Parathyroid adenoma (tissue), 2 donors: ENCODE results near the gene GEMIN4.

ENCODE experiments used
- H2AFZ ChIP-seq: fragments of 300-600 bp; sonication (generic); one replicate; pipeline ENCODE4 v1.7.0; 2017; ENCODE audit warnings: antibody characterized with exemption, mild to moderate bottlenecking
- H3K27ac ChIP-seq: fragments of 300-600 bp; sonication (generic); one replicate; pipeline ENCODE4 v1.7.0; 2017
- H3K27me3 ChIP-seq: fragments of 300-600 bp; sonication (generic); one replicate; pipeline ENCODE4 v1.7.0; 2017; ENCODE audit warnings: low read length; ENCODE audit not compliant: control insufficient read depth, insufficient read depth
- H3K36me3 ChIP-seq: fragments of 300-600 bp; sonication (generic); one replicate; pipeline ENCODE4 v1.7.0; 2017; ENCODE audit warnings: low read length; ENCODE audit not compliant: control insufficient read depth, insufficient read depth
- H3K4me1 ChIP-seq: fragments of 300-600 bp; sonication (generic); one replicate; pipeline ENCODE4 v1.7.0; 2017; ENCODE audit warnings: control low read depth
- H3K4me2 ChIP-seq: fragments of 300-600 bp; sonication (generic); one replicate; pipeline ENCODE4 v1.7.0; 2017; ENCODE audit warnings: low read length
- H3K4me3 ChIP-seq: fragments of 300-600 bp; sonication (generic); one replicate; pipeline ENCODE4 v1.7.0; 2017; ENCODE audit warnings: low read depth, low read length
- H3K79me2 ChIP-seq: fragments of 300-600 bp; sonication (generic); one replicate; pipeline ENCODE4 v1.7.0; 2017; ENCODE audit warnings: control low read depth
- H3K9ac ChIP-seq: fragments of 300-600 bp; sonication (generic); one replicate; pipeline ENCODE4 v1.7.0; 2017; ENCODE audit warnings: mild to moderate bottlenecking
- H3K9me3 ChIP-seq: fragments of 300-600 bp; sonication (generic); one replicate; pipeline ENCODE4 v1.7.0; 2017; ENCODE audit warnings: low read length; ENCODE audit not compliant: control insufficient read depth
- TF ChIP-seq, protein P1 (sequence below): fragments of 300-600 bp; sonication (generic); IDR thresholded peaks from one replicate; pipeline ENCODE4 v1.7.0; 2017; ENCODE audit warnings: antibody characterized with exemption, mild to moderate bottlenecking
- donor health status: primary hyperparathyroidism.

The GEMIN4 gene

GRCh38 chr17:726271-726919 is 25.7 kb downstream of the GEMIN4 start:
- H3K4me3 ChIP-seq: no peak overlapping the region
- H3K9ac ChIP-seq: no peak overlapping the region
- H3K9me3 ChIP-seq: no peaks in the 10 kb centered on the region
- no peaks in the 10 kb centered on the region for H3K4me1 ChIP-seq
- H2AFZ ChIP-seq: no peak overlapping the region
- no peaks in the 10 kb centered on the region for H3K27me3 ChIP-seq
- H3K4me2 ChIP-seq: no peak overlapping the region
- no peaks in the 10 kb centered on the region for H3K36me3 ChIP-seq
- H3K79me2 ChIP-seq: no peaks in the 10 kb centered on the region
- TF ChIP-seq, protein P1, sequence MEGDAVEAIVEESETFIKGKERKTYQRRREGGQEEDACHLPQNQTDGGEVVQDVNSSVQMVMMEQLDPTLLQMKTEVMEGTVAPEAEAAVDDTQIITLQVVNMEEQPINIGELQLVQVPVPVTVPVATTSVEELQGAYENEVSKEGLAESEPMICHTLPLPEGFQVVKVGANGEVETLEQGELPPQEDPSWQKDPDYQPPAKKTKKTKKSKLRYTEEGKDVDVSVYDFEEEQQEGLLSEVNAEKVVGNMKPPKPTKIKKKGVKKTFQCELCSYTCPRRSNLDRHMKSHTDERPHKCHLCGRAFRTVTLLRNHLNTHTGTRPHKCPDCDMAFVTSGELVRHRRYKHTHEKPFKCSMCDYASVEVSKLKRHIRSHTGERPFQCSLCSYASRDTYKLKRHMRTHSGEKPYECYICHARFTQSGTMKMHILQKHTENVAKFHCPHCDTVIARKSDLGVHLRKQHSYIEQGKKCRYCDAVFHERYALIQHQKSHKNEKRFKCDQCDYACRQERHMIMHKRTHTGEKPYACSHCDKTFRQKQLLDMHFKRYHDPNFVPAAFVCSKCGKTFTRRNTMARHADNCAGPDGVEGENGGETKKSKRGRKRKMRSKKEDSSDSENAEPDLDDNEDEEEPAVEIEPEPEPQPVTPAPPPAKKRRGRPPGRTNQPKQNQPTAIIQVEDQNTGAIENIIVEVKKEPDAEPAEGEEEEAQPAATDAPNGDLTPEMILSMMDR: no peak
- no peak overlapping the region for H3K27ac ChIP-seq

- H3K9me3 ChIP-seq: no peaks in the 10 kb centered on the region
- no peaks in the 10 kb centered on the region for H3K79me2 ChIP-seq
- H3K27ac ChIP-seq: no peak overlapping the region
- no peak overlapping the region for H3K4me3 ChIP-seq
- no peak overlapping the region for H3K9ac ChIP-seq
- TF ChIP-seq, protein P1: no peak
- no peaks in the 10 kb centered on the region for H3K4me1 ChIP-seq
- H3K4me2 ChIP-seq: no peak overlapping the region
- H3K27me3 ChIP-seq: no peaks in the 10 kb centered on the region
- no peaks in the 10 kb centered on the region for H3K36me3 ChIP-seq
- no peak overlapping the region for H2AFZ ChIP-seq
These were observed 26.3 kb downstream of the GEMIN4 start for GRCh38 chr17:725746-726145.

- H2AFZ ChIP-seq: no peak overlapping the region
- H3K9ac ChIP-seq: no peak overlapping the region
- no peaks in the 10 kb centered on the region for H3K79me2 ChIP-seq
- H3K27ac ChIP-seq: no peak overlapping the region
- no peaks in the 10 kb centered on the region for H3K27me3 ChIP-seq
- H3K4me1 ChIP-seq: no peaks in the 10 kb centered on the region
- H3K36me3 ChIP-seq: no peaks in the 10 kb centered on the region
- TF ChIP-seq, protein P1: no peak
- no peak overlapping the region for H3K4me3 ChIP-seq
- no peak overlapping the region for H3K4me2 ChIP-seq
- no peaks in the 10 kb centered on the region for H3K9me3 ChIP-seq
These were observed 27.0 kb downstream of the GEMIN4 start for GRCh38 chr17:725084-725483.

DNA sequence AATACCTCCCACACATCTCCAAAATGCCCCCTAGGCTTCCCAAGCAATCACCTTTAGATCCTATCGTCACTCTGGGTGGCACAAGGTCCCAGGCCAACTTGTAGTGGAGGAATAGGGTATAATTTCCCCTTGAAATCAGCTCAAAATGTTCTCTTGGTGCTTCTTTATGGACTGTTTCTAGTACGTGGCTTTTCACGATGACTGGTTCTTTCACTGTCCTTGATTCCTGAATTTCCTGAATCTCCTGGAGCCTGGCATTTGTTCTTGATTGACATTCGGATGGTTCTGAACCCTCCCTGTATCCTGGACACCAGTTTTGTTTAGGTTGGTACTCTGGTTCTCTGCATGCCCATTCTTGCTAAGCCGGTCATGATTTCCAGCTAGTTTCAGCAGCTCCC is 30.5 kb downstream of the GEMIN4 start:
- no peaks in the 10 kb centered on the region for H3K79me2 ChIP-seq
- H3K9me3 ChIP-seq: no peaks in the 10 kb centered on the region
- no peak overlapping the region for H3K4me3 ChIP-seq
- H3K36me3 ChIP-seq: no peaks in the 10 kb centered on the region
- no peak overlapping the region for H3K27ac ChIP-seq
- no peaks in the 10 kb centered on the region for H3K27me3 ChIP-seq
- no peak overlapping the region for H2AFZ ChIP-seq
- H3K9ac ChIP-seq: no peak overlapping the region
- no peaks in the 10 kb centered on the region for H3K4me1 ChIP-seq
- no peak overlapping the region for H3K4me2 ChIP-seq
- TF ChIP-seq, protein P1: no peak
